Keratinocyte (primary cell): ENCODE data around the gene SYNDIG1. TPM values are rescaled to one million over a fixed set of nuclear protein-coding genes. Genes with fewer than 3 reads are reported as not detected.

ENCODE experiments used
- DNase-seq: peaks from one replicate; pipeline ENCODE4 v3.0.0-alpha.2; 2011; ENCODE audit warnings: low read depth, missing footprints, low spot score
- FAIRE-seq: peaks from 2 replicates; lab custom pipeline; 2011; peaks lifted over from hg19 to GRCh38; lab: Jason Lieb, UNC
- H2AFZ ChIP-seq: 2 replicates; pipeline ENCODE4 v1.6.0; 2012; ENCODE audit warnings: low read length, control low read depth, inconsistent platforms; ENCODE audit not compliant: control insufficient read depth
- H3K27ac ChIP-seq: 2 replicates; pipeline ENCODE4 v1.5.1; 2011; ENCODE audit warnings: low read length; ENCODE audit not compliant: control insufficient read depth, insufficient read depth
- H3K27me3 ChIP-seq: 3 replicates; pipeline ENCODE4 v1.6.0; 2011; ENCODE audit warnings: low read length; ENCODE audit not compliant: control insufficient read depth, insufficient read depth; ENCODE audit errors: extremely low read depth
- H3K36me3 ChIP-seq, 2 experiments: 2 replicates in 1 of 2; 3 replicates in 1 of 2; pipeline ENCODE4 v1.5.1; 2011; ENCODE audit warnings: low read length in 2 of 2, mild to moderate bottlenecking in 1 of 2; ENCODE audit not compliant: control insufficient read depth in 2 of 2, insufficient read depth in 2 of 2; ENCODE audit errors: extremely low read depth in 1 of 2
- H3K4me1 ChIP-seq: 3 replicates; pipeline ENCODE4 v1.5.1; 2011; ENCODE audit warnings: low read length; ENCODE audit not compliant: control insufficient read depth, insufficient read depth; ENCODE audit errors: extremely low read depth
- H3K4me2 ChIP-seq: 3 replicates; pipeline ENCODE4 v1.6.0; 2011; ENCODE audit warnings: low read depth, low read length; ENCODE audit not compliant: control insufficient read depth, insufficient read depth; ENCODE audit errors: extremely low read depth
- H3K4me3 ChIP-seq, 3 experiments: fragments of 200-600 bp in 1 of 3; sonication (generic) in 1 of 3; 2 replicates in 2 of 3; 3 replicates in 1 of 3; pipeline ENCODE4 v1.5.1; 2011 to 2016; ENCODE audit warnings: low read length in 3 of 3, mild to moderate bottlenecking in 3 of 3, control low read depth in 2 of 3, inconsistent platforms in 1 of 3, low read depth in 1 of 3, mixed read lengths in 1 of 3, mixed run types in 1 of 3, moderate library complexity in 1 of 3; ENCODE audit not compliant: control insufficient read depth in 2 of 3, insufficient read depth in 2 of 3; ENCODE audit errors: extremely low read depth in 1 of 3
- H3K79me2 ChIP-seq: 2 replicates; pipeline ENCODE4 v1.6.0; 2012; ENCODE audit warnings: low read length; ENCODE audit not compliant: control insufficient read depth, insufficient read depth
- H3K9ac ChIP-seq: 3 replicates; pipeline ENCODE4 v1.6.0; 2011; ENCODE audit warnings: low read length; ENCODE audit not compliant: control insufficient read depth, insufficient read depth; ENCODE audit errors: extremely low read depth
- H3K9me1 ChIP-seq: 3 replicates; pipeline ENCODE4 v1.6.0; 2011; ENCODE audit warnings: low read length; ENCODE audit not compliant: control insufficient read depth, insufficient read depth; ENCODE audit errors: extremely low read depth
- H3K9me3 ChIP-seq: 2 replicates; pipeline ENCODE4 v1.5.1; 2012; ENCODE audit warnings: low read depth, low read length; ENCODE audit not compliant: control insufficient read depth
- H4K20me1 ChIP-seq: 3 replicates; pipeline ENCODE4 v1.6.0; 2011; ENCODE audit warnings: low read length; ENCODE audit not compliant: control insufficient read depth, insufficient read depth; ENCODE audit errors: extremely low read depth
- CTCF ChIP-seq, 3 experiments: IDR thresholded peaks in 1 of 3; conservative IDR thresholded peaks in 1 of 3; optimal IDR thresholded peaks in 1 of 3; 2 replicates in 2 of 3; 3 replicates in 1 of 3; pipeline versions ENCODE3 to v1.5.1; 2011; ENCODE audit warnings: low read length in 3 of 3, mild to moderate bottlenecking in 3 of 3, moderate library complexity in 2 of 3, control low read depth in 1 of 3, inconsistent platforms in 1 of 3; ENCODE audit not compliant: insufficient read depth in 2 of 3; ENCODE audit errors: extremely low read depth in 1 of 3
- EZH2 ChIP-seq: IDR thresholded peaks from one replicate; pipeline ENCODE4 v1.6.1; 2012; ENCODE audit warnings: inconsistent platforms, mild to moderate bottlenecking, low read length, moderate library complexity
- dilution Hi-C: fragments of 300-500 bp; cut with MboI; formaldehyde crosslinking; loops from one replicate; pipeline ENCODE4 v1.7.0; 2020; ENCODE audit warnings: low sequenced_read_pairs; ENCODE audit not compliant: extremely low pct_ligation_motif_present
- polyA plus RNA-seq, 5 experiments: library from polyadenylated mRNA; depleted of rRNA in 3 of 5; stranded (reverse) in 3 of 5; stranded (forward) in 1 of 5; unstranded in 1 of 5; fragments of >200 nt; gene quantifications; 1 replicate in 1 of 5; 2 replicates in 3 of 5; 3 replicates in 1 of 5; pipeline versions ENCODE4 v1.2.1 to v1.2.3, GENCODE V29; 2011 to 2012; ENCODE audit warnings: missing spikeins in 2 of 5, low read depth in 1 of 5, low replicate concordance in 1 of 5

The SYNDIG1 gene
- polyA plus RNA-seq, 1 donor (not counting 4 experiments of a cell fraction or from before 2014, with no cell fraction given) = 0.38 TPM

GRCh38 chr20:24682496-24682985, 213.1 kb downstream of the SYNDIG1 start:
- Histone ChIP-seq H3K27me3 (no peaks in the 10 kb centered on the region), H3K36me3 (no peaks in the 10 kb centered on the region), H3K4me1 (no peaks in the 10 kb centered on the region), H3K9ac (no peak overlapping the region), H2AFZ (no peak overlapping the region), H3K4me2 (no peak overlapping the region), H3K9me3 (no peaks in the 10 kb centered on the region), H4K20me1 (no peaks in the 10 kb centered on the region), H3K4me3 (no peak overlapping the region), H3K79me2 (no peaks in the 10 kb centered on the region), H3K27ac (no peak overlapping the region), H3K9me1 (no peaks in the 10 kb centered on the region)
- DNase-seq (no peak), FAIRE-seq (no peak)
- dilution Hi-C loops = no loop called here
- TF ChIP-seq CTCF (optimal IDR thresholded peaks at IDR 0.05 in 1 of 3, IDR thresholded peaks at IDR 0.05 in 1 of 3, conservative IDR thresholded peaks at IDR 0.05 in 1 of 3; ENCODE audit: extremely low read depth in 1 of 3, insufficient read depth in 2 of 3, low read length in 3 of 3) = no peak
- no peak for TF ChIP-seq EZH2

- Histone ChIP-seq H3K27me3 (no peaks in the 10 kb centered on the region), H3K9me3 (no peaks in the 10 kb centered on the region), H3K4me1 (no peaks in the 10 kb centered on the region), H3K4me2 (no peak overlapping the region), H3K79me2 (no peaks in the 10 kb centered on the region), H4K20me1 (no peaks in the 10 kb centered on the region), H3K27ac (no peak overlapping the region), H3K36me3 (no peaks in the 10 kb centered on the region), H3K9me1 (no peaks in the 10 kb centered on the region), H3K4me3 (no peak overlapping the region), H3K9ac (no peak overlapping the region), H2AFZ (no peak overlapping the region)
- FAIRE-seq (no peak), DNase-seq (no peak)
- TF ChIP-seq CTCF (optimal IDR thresholded peaks at IDR 0.05 in 1 of 3, IDR thresholded peaks at IDR 0.05 in 1 of 3, conservative IDR thresholded peaks at IDR 0.05 in 1 of 3; ENCODE audit: extremely low read depth in 1 of 3, insufficient read depth in 2 of 3, low read length in 3 of 3) = no peak
- TF ChIP-seq EZH2 = no peak
- dilution Hi-C loops = no loop called here
Measured at GRCh38 chr20:24683676-24684075, 214.2 kb downstream of the SYNDIG1 start.
